Measurements from ENCODE around the gene ZZZ3. TPM values are rescaled to one million over a fixed set of nuclear protein-coding genes. Genes with fewer than 3 reads are reported as not detected.
"Not testable (repeated sequence)": the region's sequence is repeated elsewhere in the genome, so short reads cannot be mapped to it uniquely, and the experiment has no call there.

Gene ZZZ3
- total and polyA plus RNA-seq, 10 of the 15 experiments (the other 5 are each of a cell fraction or from before 2014, with no cell fraction given) = 10.5 to 44.1 (median 29.5) TPM

- TF ChIP-seq ZNF687 (IDR thresholded peaks at IDR 0.05) = no peak
- no peak for TF ChIP-seq CBFB (IDR thresholded peaks at IDR 0.05; ENCODE audit: low read depth)
- TF ChIP-seq MXI1 (IDR thresholded peaks at IDR 0.05; ENCODE audit: low read depth, low read length) = no peak
Observed at GRCh38 chr1:77678660-77679610, 3.5 kb downstream of the ZZZ3 start (continued).

GRCh38 chr1:77674807-77675206, 7.7 kb downstream of the ZZZ3 start:
- 90% methylated on average over 2 of the region's 3 CpGs for WGBS (ENCODE audit: insufficient coverage, insufficient replicate concordance, low lambda C conversion rate, missing lambda C conversion rate)
- Histone ChIP-seq H3K4me1 (ENCODE audit: control insufficient read depth, insufficient read depth, low read length) (peaks cover 25% of the 10 kb centered on the region), H3K79me2 (ENCODE audit: control insufficient read depth, insufficient read depth, low read length) (peaks cover 98% of the 10 kb centered on the region)
- BruUV-seq (replicated peaks); H3K9ac ChIP-seq (ENCODE audit: control insufficient read depth, insufficient read depth, low read length); POLR2A ChIA-PET; CTCF ChIA-PET; H4K20me1 ChIP-seq (ENCODE audit: control insufficient read depth, insufficient read depth); H3K9me3 ChIP-seq (replicated peaks; ENCODE audit: control insufficient read depth, insufficient read depth, low read length); H3K36me3 ChIP-seq (ENCODE audit: control insufficient read depth in 2 of 2, insufficient read depth in 2 of 2, low read length in 1 of 2); H3K4me3 ChIP-seq; ATAC-seq; in situ Hi-C loops (cut with MboI); DNase-seq (ENCODE audit: low read depth, low spot score); H3K4me2 ChIP-seq (ENCODE audit: control insufficient read depth, insufficient read depth); RAD21 ChIA-PET (ENCODE audit: unreplicated experiment); H3K27ac ChIP-seq (ENCODE audit: control insufficient read depth, insufficient read depth); H3K27me3 ChIP-seq (replicated peaks in 1 of 2; ENCODE audit: control insufficient read depth in 2 of 2, insufficient read depth in 2 of 2, low read length in 1 of 2); FAIRE-seq; H2AFZ ChIP-seq (ENCODE audit: control insufficient read depth, low read depth, low read length): not testable (repeated sequence)
- intact Hi-C loops (cut with micrococcal nuclease; ENCODE audit: unreplicated experiment) = loop anchor here (5.0 kb wide), 1 partner anchor 952 kb away; no protein-coding TSS in a partner anchor
- SMC1A ChIA-PET (ENCODE audit: uncharacterized antibody, unreplicated experiment) = interaction anchor here (0.7 kb wide), 1 partner anchor 244 kb away, joined by 3 read pairs; no protein-coding TSS in a partner anchor

Data from GM12878 (cell line).